ENCODE results near the gene BCAS3.

DNA sequence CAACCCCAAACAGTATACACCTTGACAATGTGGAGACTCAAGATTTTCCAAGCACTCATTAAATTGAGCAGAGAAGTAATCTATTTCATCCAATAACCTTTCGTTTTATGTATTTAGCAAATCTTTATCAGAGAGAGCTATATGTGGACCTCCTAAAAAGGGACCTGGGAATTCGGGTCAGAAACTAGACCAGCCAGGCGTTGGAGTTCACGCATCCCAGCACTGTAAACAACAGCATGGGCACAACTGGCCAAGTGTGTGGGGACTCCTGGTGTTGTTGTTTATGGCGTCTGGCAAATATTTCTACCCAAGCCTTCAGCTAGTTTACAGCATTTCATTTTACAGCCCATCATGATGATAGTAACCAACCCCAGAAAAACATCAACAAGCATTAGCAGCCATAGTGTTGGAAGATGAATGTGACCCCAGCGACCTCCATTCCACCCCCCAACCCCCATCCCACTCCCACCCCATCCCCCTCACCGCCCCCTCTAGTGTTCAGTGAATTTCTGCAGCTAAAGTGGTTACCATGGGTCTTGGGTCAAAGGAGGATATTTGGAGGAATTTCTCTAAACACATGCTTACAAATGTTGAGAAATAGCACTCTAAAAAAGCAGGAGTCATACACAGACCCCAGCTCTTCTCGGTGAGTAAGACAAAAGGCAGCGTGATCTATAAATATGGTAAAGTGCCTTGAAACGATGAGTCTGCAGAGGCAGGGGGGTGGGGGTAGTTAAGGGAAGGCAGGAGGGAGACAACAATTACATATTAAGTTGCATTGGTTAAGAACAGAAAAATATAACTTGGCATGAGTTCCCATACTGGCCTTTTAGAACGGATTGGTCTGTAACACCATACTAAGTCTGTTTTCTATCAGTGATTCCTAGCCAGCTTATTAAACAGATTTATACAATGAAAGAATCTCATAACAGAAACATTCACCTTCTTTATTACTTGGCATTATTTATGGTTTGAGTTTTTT, 630.5 kb downstream of the BCAS3 start:
- TF ChIP-seq POLR2A (IDR thresholded peaks at IDR 0.05) (no peak), POLR2AphosphoS5 (IDR thresholded peaks at IDR 0.05) (no peak)

Data from spleen (tissue), 3 donors.